Ammon's horn (tissue), 1 donor: ENCODE measurements around the gene EPHB2.
A peak's percentile ranks its signal among the peaks of the same experiment; 100 is the strongest.

Source experiments
- DNase-seq: peaks from one replicate; pipeline ENCODE4 v3.0.0-alpha.2; 2016; ENCODE audit warnings: low spot score

Gene EPHB2

GRCh38 chr1:22751124-22751531 lies 40.5 kb downstream of the EPHB2 start:
- no peak for DNase-seq

- no peak for DNase-seq
Measured at GRCh38 chr1:22752339-22752738, 41.7 kb downstream of the EPHB2 start.

GRCh38 chr1:22753481-22753971 lies 42.9 kb downstream of the EPHB2 start:
- DNase-seq = no peak

GRCh38 chr1:22754106-22754768 lies 43.6 kb downstream of the EPHB2 start:
- DNase-seq = no peak

GRCh38 chr1:22754824-22755223 lies 44.2 kb downstream of the EPHB2 start:
- DNase-seq = no peak

GRCh38 chr1:22755641-22756040 lies 45.0 kb downstream of the EPHB2 start:
- no peak for DNase-seq

GRCh38 chr1:22756125-22756735 lies 45.6 kb downstream of the EPHB2 start:
- no peak for DNase-seq

GRCh38 chr1:22760455-22760854 lies 49.8 kb downstream of the EPHB2 start:
- no peak for DNase-seq

GRCh38 chr1:22761101-22761500 lies 50.5 kb downstream of the EPHB2 start:
- no peak for DNase-seq

- peak; percentile 78 for DNase-seq
Measured at GRCh38 chr1:22761821-22762220, 51.2 kb downstream of the EPHB2 start.

GRCh38 chr1:22763487-22764200 lies 53.0 kb downstream of the EPHB2 start:
- DNase-seq = no peak

- DNase-seq = peak; percentile 16
Measured at GRCh38 chr1:22767852-22768251, 57.2 kb downstream of the EPHB2 start.

- DNase-seq = no peak
Measured at GRCh38 chr1:22769932-22770331, 59.3 kb downstream of the EPHB2 start.

GRCh38 chr1:22772014-22772413 lies 61.4 kb downstream of the EPHB2 start:
- DNase-seq = peak; percentile 77

GRCh38 chr1:22773981-22774832 lies 63.6 kb downstream of the EPHB2 start:
- peak; percentile 80 for DNase-seq

GRCh38 chr1:22774833-22775182 lies 64.2 kb downstream of the EPHB2 start:
- DNase-seq = no peak

- DNase-seq = no peak
Measured at GRCh38 chr1:22775478-22775877, 64.8 kb downstream of the EPHB2 start.

GRCh38 chr1:22776035-22776613 lies 65.5 kb downstream of the EPHB2 start:
- DNase-seq = no peak

GRCh38 chr1:22777388-22778057 lies 66.9 kb downstream of the EPHB2 start:
- no peak for DNase-seq

- DNase-seq = no peak
Measured at GRCh38 chr1:22778408-22778807, 67.8 kb downstream of the EPHB2 start.

- peak; percentile 78 for DNase-seq
Measured at GRCh38 chr1:22778862-22779520, 68.4 kb downstream of the EPHB2 start.
